NCI-H1092 treated with DMSO at 0.1 percent for 48 hours (cell line): Measurements from ENCODE around the gene CASP7.
"Not testable (repeated sequence)": the region's sequence is repeated elsewhere in the genome, so short reads cannot be mapped to it uniquely, and the experiment has no call there.

Experiments used
- DNase-seq: peaks from one replicate; lab custom pipeline; 2025; lab: John Stamatoyannopoulos, UW

CASP7 gene

DNA sequence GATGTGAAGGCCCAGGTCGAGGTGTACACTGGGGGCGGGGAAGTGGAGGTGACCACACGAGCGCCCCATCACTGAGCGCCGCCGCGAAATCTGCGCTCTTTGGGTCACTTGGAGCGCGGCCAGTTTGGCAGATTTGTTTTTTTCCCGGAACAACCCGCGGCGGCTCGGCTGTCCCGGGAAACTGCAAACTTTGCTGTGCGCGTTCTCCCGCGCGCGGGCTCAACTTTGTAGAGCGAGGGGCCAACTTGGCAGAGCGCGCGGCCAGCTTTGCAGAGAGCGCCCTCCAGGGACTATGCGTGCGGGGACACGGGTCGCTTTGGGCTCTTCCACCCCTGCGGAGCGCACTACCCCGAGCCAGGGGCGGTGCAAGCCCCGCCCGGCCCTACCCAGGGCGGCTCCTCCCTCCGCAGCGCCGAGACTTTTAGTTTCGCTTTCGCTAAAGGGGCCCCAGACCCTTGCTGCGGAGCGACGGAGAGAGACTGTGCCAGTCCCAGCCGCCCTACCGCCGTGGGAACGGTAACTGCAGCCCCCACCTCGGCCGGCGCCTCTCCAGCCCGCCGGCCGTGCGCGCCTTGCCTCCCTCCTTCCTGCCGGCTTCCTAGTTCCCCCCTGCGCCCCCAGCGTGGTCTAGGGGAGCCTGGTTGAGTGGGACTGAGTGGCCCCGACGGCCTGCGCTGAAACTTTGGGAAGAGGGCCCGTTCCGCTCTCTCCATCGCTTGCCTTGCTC lies at the start of gene CASP7:
TSS of gene CASP7 (plus strand) at position 450 of the 727 bp plus-strand sequence. CDS start 17,582 bp downstream, outside the sequence.
- peak; percentile 55 for DNase-seq

DNA sequence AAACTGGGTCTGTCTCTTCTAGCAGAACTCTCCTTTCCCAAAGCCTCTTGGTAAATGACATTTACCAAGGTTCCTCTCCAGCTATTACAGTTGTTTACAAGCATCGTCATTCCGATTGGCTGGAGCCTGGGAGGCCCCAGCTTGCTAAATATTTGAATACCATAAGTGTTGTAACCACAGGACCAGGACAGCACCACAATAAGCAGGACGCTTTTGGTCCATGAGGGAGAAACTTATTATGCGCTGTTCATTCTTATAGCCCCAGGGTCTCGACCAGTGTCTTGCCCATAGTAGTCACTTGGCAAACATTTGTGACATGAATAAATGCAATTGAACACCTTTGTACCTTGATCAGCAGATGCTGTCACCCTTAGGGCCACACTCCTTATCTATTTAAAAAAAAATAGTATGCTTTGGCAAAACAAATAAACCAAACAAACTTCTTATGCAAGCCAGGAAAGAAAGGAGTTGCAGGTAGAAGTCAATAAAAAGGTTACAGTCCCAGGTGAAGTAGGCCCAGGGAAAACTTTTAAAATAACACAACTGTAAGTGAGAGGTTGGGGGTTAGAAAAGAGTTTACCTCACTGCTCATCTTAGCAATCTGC lies 48.7 kb upstream of the CASP7 start:
- DNase-seq: no peak

DNA sequence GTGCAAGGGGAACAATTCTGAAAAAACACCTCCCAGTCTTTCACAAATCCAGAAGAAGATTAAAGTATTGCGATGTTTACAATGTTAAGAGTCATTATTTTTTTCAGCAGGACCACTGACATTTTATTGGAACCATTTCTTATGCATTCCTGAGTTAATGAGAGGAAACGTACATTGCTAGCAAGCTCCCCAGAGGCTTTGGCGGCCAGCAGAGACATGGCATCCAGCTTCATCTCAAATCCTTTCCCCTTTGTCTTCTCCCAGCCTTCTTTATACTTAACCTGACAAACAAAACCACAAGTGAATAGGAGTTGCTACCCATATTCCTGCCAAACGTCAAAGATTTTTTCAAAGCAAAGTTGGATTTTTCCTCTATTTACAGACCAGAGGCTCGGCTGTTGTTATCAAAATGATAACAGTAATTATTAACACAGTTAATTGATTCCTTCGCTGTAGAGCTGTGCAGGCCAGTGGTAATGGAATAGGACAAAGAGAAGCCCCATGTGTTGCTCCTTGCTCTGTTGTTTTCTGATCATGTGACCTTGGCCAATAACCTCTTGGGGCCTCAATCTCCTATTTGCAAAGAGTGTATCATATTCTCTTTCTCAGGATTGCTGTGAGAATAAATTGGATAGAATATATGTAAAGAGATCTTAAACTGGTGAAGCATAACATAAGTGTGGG lies 47.9 kb upstream of the CASP7 start:
- no peak for DNase-seq

DNA sequence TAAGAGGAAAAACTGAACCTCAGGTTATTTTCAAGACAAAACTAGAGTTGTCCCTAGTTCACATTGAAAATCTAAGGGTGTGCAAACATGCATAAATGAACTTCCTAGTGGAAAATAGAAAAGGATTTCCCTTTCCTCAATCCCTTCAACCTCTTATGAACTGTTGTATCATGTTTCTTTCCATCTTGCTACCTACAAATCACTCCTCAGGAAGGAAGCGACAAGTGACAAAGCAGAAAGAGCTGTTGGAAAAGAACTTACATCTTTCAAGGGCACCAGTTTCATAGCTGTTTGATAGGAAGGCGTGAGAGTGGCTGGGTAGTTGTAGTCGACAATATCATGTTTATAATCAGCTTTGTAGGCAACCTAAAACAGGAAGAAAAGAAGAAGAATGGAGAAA lies 39.7 kb upstream of the CASP7 start:
- no peak for DNase-seq

DNA sequence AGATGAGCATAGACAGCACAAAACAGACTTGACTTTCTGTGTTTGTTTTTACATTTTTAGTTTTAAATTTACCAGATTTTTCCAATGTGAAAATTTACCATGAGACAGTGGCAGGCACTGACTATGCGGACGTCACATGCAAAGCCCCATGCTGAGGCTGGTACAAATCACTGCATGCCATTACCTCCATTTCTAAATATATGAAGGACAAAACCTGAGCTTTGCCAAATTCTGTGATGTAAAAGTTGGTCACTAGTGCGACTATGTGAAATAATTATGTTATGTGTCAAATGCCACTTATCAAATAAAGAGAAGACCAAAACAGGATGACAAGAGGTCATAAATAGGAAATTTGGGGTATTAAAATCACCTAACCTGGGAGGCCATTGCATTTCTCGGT lies 38.0 kb upstream of the CASP7 start:
- DNase-seq: no peak

DNA sequence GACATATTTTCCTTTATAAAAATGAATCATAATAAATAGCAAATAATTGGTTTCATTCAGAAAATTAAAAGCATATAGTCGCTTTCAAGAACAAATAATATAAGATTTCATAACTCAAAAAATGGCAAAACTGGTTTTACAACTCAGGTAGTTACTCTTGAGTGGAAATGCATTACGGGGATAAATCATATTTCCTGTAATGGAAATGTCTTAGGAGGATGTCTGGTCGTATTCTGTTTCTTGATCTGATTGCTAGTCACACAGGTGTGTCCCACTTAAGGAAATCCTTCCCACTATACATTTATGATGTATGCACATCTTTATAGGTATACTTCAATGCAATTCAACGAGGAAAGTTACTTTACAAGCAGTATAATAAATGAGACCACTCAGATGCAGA lies 36.5 kb upstream of the CASP7 start:
- DNase-seq: no peak

DNA sequence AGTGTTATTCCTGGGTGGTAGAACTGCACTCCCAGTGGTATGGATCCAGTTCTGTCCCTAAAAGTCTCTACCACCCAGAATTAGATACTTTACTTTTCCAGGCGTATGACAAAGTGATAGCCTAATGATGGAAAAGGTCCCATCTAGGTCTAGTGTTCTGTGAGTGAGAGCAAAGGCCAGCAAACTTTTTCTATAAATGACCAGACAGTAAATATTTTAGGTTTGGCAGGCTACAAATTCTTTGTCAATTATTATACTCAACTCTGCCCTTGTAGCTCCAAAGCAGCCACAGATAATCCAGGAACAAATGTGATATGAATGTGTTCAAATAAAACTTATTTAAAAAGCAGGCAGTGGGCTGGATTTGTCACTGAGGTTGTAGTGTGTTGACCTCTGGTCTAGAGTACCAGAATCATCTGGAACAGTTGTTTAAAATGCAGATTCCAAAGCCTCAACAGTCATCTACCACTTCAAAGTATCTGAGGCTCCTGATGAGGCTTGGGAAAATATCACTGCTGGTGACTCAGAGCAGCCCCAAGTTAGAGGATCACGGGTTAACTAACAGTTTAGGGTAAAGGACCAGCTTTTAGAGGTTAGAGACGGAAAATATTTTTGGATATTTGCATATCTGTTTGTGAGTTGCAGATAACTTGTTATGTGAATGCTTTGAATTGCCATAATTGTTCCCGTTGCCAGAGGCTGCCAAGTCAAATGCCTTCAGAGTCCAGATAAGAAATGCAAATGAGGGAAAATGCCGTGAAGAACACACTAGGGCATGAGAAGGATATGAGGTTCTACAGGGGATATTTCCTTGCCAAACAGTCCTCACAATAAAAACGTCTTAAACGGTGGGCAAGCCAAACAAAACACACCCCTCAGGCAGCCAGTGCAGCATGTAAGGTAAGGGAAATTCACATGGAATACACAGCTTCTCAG lies 35.3 kb upstream of the CASP7 start:
- DNase-seq: no peak

DNA sequence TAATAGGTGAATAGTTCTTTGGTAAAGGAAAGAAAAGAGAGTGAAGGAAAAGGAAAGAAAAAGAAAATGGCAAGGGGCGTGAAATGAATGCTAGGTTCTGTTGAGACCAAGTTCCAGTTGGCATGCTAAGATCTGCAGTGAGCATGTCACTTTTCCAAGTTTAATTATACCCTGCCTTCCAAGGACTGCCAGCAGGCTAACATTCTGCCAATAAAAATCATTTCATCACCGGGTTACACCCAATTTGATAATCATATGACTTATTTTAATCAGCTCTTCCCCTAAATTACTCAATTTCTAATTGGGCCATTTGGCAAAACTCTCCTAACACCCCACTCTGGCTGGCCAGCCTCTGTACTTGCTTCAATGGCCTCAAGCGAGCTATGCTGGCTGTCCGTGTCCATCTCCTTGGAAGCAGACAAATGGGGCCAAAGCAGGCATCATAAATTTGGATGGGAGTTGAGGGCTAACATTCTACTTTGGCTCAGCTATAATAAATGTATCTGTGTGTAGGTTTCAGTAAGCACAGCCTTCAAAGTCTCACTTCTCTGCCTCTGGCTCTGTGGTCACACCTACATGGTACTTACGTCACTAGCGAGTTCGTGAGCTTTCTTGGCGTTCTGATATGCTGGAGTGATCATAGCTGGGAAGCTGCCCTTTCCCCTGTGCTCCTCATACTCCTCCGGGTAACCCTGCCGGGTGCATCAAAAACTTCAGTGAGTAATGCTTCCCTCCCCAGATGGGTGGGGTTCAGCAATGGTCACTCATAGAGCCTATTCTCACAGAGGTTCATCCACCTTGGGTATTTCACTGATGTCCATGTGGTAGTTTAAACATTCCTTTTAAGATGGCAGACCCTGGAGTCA lies 33.1 kb upstream of the CASP7 start:
- no peak for DNase-seq

DNA sequence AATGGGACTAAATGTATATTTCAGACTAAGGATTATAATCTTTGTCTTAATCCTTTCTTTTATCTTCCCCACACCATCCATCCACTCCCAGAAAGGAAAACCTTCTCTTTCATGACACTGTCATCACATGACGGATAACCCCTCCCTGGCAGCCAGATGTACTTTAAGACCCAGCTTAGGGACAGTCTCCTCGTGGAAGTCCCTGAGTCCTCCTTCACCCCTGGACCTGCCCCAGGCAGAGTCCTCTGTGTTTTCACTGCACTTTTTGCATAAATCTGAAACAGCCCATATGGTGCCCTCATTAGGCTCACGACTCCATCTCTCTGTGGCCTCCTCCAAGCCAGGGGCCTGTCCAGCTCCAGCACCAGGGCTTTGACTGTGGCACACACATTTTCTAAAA lies 31.9 kb upstream of the CASP7 start:
- no peak for DNase-seq

DNA sequence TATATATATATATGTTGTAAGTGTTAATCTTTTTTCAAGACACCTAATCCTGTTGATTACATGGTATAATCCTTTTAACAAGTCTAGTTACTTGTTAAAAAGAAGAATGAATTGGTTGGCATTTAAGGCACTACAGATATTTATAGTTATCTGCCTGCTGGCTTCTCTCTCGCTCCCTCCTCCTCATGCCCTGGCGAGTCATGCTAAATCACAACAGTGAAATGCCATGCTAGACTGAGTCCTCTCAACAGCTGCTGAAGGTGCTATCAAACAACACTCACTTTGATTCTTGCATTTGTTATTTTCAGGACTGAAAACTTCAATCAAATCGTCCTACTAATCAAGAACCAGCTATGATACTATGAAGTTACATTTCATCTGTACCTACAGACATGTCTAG lies 31.2 kb upstream of the CASP7 start:
- no peak for DNase-seq

DNA sequence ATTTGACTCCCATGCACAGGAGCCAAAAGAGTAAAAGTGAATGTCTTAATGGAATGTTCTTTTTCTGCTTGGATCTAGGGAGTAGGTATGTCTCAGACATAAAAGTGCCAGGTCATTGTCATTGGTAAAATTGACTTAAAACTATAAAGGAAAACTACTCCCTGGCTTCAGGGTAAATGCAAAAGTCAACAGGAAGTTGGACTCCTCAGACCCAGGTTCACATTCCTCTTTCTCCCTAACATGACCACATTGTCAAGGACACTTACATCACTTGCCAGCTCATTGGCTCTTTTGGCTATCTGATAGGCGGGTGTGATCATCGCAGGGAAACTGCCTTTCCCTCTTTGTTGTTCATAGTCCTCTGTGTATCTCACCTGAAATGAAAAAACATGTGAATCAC lies 29.5 kb upstream of the CASP7 start:
- no peak for DNase-seq

DNA sequence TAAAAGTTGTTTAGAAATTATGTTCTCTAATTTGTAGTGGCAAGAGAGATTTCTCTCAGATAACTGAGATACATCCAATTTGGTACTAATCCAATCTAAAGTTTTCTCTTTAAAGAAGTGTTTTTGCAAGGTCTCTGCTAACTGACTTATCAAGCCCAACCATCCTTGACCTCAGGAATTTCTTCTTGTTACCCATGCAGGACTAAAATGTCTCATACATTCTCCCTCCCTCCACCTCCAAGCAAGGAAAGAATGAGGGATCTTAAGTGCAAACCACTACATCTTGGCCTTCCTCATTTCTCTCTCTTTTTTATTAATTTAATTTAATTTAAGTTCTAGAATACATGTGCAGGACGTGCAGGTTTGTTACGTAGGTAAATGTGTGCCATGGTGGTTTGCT lies 28.7 kb upstream of the CASP7 start:
- no peak for DNase-seq

DNA sequence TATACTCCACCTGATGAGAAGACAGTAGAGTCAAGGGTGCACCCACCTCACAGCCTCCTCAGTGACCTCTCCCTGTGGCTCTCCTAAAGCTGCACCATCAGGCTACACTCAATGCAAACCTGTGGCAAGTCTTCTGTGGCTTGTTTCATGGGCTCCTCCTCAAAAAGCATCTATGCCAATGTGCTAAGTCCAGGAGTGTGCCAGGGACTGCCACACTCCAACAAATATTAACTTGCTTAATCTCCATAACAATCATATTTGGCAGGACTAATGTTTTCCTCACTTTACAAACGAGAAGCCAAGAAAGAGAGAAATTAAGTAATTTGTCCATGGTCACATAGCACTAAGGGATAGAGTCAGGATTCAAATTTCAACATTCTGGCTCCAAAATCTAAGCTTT lies 27.8 kb upstream of the CASP7 start:
- DNase-seq: no peak

DNA sequence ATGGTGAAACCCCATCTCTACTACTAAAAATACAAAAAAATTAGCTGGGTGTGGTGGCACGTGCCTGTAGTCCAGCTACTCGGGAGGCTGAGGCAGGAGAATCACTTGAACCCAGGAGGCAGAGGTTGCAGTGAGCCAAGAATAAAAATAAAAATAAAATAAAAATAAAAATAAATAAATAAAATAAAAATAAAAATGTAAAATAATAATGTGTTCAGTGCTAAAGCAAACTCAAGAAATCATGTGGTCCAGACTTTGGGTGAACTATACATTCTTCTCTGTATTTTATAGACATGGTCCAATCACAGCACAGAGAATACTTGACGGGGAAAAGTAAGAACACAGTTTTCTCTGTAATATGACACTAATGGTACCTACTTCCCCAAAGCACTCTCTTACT lies 27.3 kb upstream of the CASP7 start:
- not testable (repeated sequence) for DNase-seq

DNA sequence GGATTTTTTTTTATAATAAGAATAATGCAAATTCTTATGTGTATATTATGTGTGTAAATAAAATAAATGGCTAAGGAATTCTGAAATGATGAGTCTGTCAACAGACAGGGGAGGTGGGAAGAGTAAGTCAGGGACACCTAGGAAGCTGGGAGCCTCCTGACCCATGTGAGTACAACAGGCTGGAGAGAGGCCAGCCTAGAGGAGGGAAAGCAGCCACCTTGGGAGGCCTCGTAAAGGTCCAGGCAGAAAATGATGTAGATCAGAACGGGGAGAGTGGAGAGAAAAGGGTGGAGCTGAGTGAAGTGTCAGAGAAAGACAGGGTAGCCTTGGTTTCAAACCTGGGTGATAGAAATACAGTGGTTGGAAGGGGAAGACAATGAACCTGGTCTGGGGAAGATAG lies 22.8 kb upstream of the CASP7 start:
- no peak for DNase-seq

DNA sequence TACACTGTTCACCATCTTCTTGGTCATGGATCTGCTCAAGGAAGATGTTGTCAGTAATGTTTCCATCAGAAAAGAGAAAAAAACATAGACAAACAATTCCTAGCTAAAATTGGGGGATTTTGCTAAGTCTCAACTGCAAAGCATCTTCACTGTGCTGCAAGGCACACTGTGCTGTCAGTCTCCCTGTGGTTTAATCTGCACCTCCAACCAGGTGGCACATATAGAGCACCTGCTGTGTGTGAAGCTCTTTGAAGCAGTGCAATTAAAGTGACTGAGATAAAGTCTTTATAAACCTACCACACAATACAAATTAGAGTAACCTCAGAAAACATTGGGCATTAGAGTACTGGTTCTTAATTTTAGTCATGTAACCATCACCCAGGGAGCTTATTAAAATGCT lies 22.2 kb upstream of the CASP7 start:
- DNase-seq: no peak

DNA sequence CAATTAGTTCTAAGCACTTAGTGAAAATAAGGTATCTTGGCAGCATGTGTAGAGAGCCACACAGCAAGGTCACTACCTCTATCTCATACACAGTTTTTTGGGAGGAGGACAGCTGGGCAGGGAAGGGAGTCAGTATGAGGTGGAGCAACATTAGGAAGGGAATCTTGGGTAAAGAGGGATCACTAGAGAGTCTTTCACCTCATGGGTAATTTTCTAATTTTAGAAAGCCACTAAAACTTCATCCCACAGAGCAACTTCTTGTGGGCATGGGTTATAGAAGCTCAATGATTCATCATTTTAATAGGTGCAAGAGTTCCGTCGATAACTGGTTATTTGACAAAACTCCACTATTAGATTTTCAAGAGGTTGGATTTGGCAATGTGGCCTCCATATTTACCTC lies 18.4 kb upstream of the CASP7 start:
- DNase-seq: no peak

DNA sequence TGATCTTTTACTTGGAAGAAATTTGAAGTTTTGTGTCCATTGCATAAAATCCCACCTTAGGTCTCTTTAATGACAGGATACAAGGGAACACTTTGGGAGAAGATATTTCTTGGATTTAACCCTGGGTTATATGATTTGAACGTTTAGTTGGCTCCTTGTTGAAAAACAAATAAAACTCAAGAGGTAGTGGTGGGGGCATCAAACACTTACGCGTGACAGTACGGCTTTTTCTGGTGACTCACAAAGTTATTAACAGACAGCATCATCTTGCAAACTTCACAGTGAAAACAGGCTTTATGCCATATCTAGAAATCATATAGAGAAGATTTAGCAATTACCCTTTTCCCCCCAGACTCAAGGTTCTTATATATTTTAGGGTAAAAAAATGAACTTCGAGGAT lies 16.6 kb upstream of the CASP7 start:
- no peak for DNase-seq

DNA sequence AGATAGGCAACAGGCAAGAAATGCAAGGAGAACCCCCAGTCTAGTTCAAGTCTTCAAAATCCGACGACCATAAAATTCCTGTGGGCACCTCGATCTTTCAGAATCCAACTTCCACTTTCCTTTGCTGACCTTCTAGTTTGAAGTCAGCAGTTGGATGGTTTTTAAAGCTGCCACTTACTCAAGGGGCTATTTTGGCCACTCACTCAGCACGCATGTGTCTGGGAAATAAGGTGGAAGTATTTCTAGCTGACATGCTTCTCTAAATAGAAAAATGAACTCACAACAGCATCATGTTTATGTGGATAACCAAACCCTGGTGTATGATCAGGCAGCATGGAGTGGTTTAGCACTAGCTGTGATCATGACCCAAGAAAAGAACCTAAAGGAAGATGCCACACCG lies 15.8 kb upstream of the CASP7 start, which contains the start of gene NRAP:
TSS of gene NRAP (minus strand) at position 134 of the 400 bp plus-strand sequence. CDS start 159 bp downstream, outside the sequence.
- DNase-seq: no peak

DNA sequence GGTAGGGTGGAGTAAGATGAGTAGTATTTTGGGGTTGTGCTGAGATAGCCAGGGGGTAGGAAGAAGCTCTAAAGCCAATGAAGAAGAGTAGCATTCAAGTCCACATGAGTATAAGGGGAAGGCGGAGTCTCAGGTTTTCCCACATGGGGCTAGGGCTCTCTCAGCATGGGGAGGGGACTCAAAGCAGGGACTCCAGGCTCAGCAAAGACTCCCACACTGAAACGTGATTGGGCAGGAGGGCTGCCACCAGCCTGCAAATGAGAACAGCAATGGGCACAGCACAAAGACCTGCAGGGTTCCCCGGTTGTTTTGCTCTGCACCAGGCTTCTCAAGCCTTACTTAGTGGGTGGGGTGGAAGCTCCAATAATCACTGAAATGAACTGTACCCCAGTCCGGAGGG lies 14.4 kb upstream of the CASP7 start:
- no peak for DNase-seq

DNA sequence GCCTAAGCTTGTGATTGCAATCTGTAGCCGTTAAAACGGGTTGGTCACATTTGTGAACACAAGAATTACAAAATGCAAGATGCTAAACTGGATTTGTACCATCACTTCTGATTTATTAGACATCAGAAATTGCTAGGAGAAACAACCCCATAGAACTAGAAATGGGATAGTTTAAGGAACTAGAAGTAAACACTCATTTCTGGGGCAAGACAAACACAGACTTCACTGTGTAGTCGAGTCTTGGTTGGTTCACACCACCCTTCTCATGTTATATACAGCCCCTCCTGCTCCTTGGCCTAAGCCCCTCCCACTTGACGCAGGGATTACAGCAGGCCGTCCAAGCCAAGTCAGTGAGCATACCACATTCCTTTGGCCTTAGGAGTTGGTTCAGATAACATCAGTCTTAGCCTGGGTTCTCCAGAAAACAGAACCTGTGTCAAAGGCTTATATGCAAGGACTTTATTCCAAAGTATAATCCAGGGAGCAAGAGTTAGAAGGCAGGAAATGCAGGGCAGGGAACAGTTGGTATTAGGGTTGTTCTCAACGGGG lies 13.8 kb upstream of the CASP7 start:
- DNase-seq: no peak
